ENCODE results near the gene MERTK.
"Not testable (repeated sequence)": the region's sequence is repeated elsewhere in the genome, so short reads cannot be mapped to it uniquely, and the experiment has no call there.

MERTK gene

GRCh38 chr2:112034924-112035323 lies 136.5 kb downstream of the MERTK start:
- Histone ChIP-seq H3K18ac (ENCODE audit: low read length) (no peak overlapping the region), H3K14ac (ENCODE audit: low read length) (no peak overlapping the region), H3K4me2 (ENCODE audit: low read length) (no peak overlapping the region), H2BK120ac (ENCODE audit: insufficient read depth, low read length, poor library complexity) (no peak overlapping the region), H3K9me3 (ENCODE audit: insufficient read depth, low read depth, low read length) (no peaks in the 10 kb centered on the region), H3K23ac (ENCODE audit: low read length) (no peak overlapping the region), H3K79me1 (ENCODE audit: low read length) (peaks cover 5% of the 10 kb centered on the region), H3K79me2 (ENCODE audit: control insufficient read depth, insufficient read depth, low read length, poor library complexity) (no peaks in the 10 kb centered on the region), H3K4ac (ENCODE audit: low read depth, low read length) (no peak overlapping the region), H3K4me1 (ENCODE audit: control insufficient read depth in 1 of 2, insufficient read depth in 2 of 2, low read length in 2 of 2) (peaks cover 7 to 13% of the 10 kb centered on the region in 2 experiments), H3K27ac (ENCODE audit: low read depth, low read length) (no peak overlapping the region), H4K8ac (ENCODE audit: low read depth, low read length) (no peak overlapping the region), H4K12ac (ENCODE audit: low read depth, low read length) (no peak overlapping the region), H2AK5ac (ENCODE audit: low read length) (no peak overlapping the region), H2AFZ (ENCODE audit: insufficient read depth, low read length, poor library complexity) (no peak overlapping the region), H2BK5ac (ENCODE audit: low read depth, low read length, poor library complexity) (no peak overlapping the region), H4K91ac (ENCODE audit: low read depth, low read length) (no peak overlapping the region), H3K9ac (ENCODE audit: low read length) (no peak overlapping the region), H2BK12ac (ENCODE audit: low read length) (no peak overlapping the region), H3K36me3 (ENCODE audit: control insufficient read depth in 1 of 2, insufficient read depth in 2 of 2, low read length in 2 of 2) (no peaks in the 10 kb centered on the region), H3K4me3 (ENCODE audit: low read depth, low read length) (no peak overlapping the region), H3K27me3 (ENCODE audit: insufficient read depth, low read length) (no peaks in the 10 kb centered on the region)
- no peak for DNase-seq
- no CpG with 5 or more reads among the region's 3 CpGs for WGBS (ENCODE audit: extremely low coverage, insufficient coverage, insufficient read length)

GRCh38 chr2:112035786-112036185 lies 137.4 kb downstream of the MERTK start:
- no peaks in the 10 kb centered on the region for H3K9me3 ChIP-seq (ENCODE audit: insufficient read depth, low read depth, low read length)
- no peak overlapping the region for H3K4me2 ChIP-seq (ENCODE audit: low read length)
- H2AFZ ChIP-seq (ENCODE audit: insufficient read depth, low read length, poor library complexity), result no peak overlapping the region
- no peak overlapping the region for H4K91ac ChIP-seq (ENCODE audit: low read depth, low read length)
- H3K27ac ChIP-seq (ENCODE audit: low read depth, low read length), result no peak overlapping the region
- H3K36me3 ChIP-seq (ENCODE audit: control insufficient read depth in 1 of 2, insufficient read depth in 2 of 2, low read length in 2 of 2), result no peaks in the 10 kb centered on the region
- no peak overlapping the region for H4K8ac ChIP-seq (ENCODE audit: low read depth, low read length)
- DNase-seq, result no peak
- H3K4ac ChIP-seq (ENCODE audit: low read depth, low read length), result no peak overlapping the region
- H2BK120ac ChIP-seq (ENCODE audit: insufficient read depth, low read length, poor library complexity), result no peak overlapping the region
- no peak overlapping the region for H3K23ac ChIP-seq (ENCODE audit: low read length)
- no peak overlapping the region for H3K9ac ChIP-seq (ENCODE audit: low read length)
- H3K14ac ChIP-seq (ENCODE audit: low read length), result no peak overlapping the region
- H3K18ac ChIP-seq (ENCODE audit: low read length), result no peak overlapping the region
- H2BK12ac ChIP-seq (ENCODE audit: low read length), result no peak overlapping the region
- no peak overlapping the region for H3K4me3 ChIP-seq (ENCODE audit: low read depth, low read length)
- H3K27me3 ChIP-seq (ENCODE audit: insufficient read depth, low read length), result no peaks in the 10 kb centered on the region
- H2AK5ac ChIP-seq (ENCODE audit: low read length), result no peak overlapping the region
- no peaks in the 10 kb centered on the region for H3K79me2 ChIP-seq (ENCODE audit: control insufficient read depth, insufficient read depth, low read length, poor library complexity)
- no CpG with 5 or more reads among the region's 1 CpG for WGBS (ENCODE audit: extremely low coverage, insufficient coverage, insufficient read length)
- H3K79me1 ChIP-seq (ENCODE audit: low read length), result peaks cover 5% of the 10 kb centered on the region
- peaks cover 9 to 16% of the 10 kb centered on the region in 2 experiments for H3K4me1 ChIP-seq (ENCODE audit: control insufficient read depth in 1 of 2, insufficient read depth in 2 of 2, low read length in 2 of 2)
- H2BK5ac ChIP-seq (ENCODE audit: low read depth, low read length, poor library complexity), result no peak overlapping the region
- no peak overlapping the region for H4K12ac ChIP-seq (ENCODE audit: low read depth, low read length)

- DNase-seq; H3K36me3 ChIP-seq (ENCODE audit: control insufficient read depth in 1 of 2, insufficient read depth in 2 of 2, low read length in 2 of 2); H3K4me3 ChIP-seq (ENCODE audit: low read depth, low read length); H2BK5ac ChIP-seq (ENCODE audit: low read depth, low read length, poor library complexity); H3K14ac ChIP-seq (ENCODE audit: low read length); H3K9me3 ChIP-seq (ENCODE audit: insufficient read depth, low read depth, low read length); H2BK120ac ChIP-seq (ENCODE audit: insufficient read depth, low read length, poor library complexity); H3K79me2 ChIP-seq (ENCODE audit: control insufficient read depth, insufficient read depth, low read length, poor library complexity); H3K23ac ChIP-seq (ENCODE audit: low read length); H3K4me2 ChIP-seq (ENCODE audit: low read length); H3K27me3 ChIP-seq (ENCODE audit: insufficient read depth, low read length); H4K8ac ChIP-seq (ENCODE audit: low read depth, low read length); H3K79me1 ChIP-seq (ENCODE audit: low read length); H3K9ac ChIP-seq (ENCODE audit: low read length); H4K12ac ChIP-seq (ENCODE audit: low read depth, low read length); H3K4ac ChIP-seq (ENCODE audit: low read depth, low read length); H3K18ac ChIP-seq (ENCODE audit: low read length); H2AFZ ChIP-seq (ENCODE audit: insufficient read depth, low read length, poor library complexity); H2AK5ac ChIP-seq (ENCODE audit: low read length): not testable (repeated sequence)
- no CpG with 5 or more reads among the region's 12 CpGs for WGBS (ENCODE audit: extremely low coverage, insufficient coverage, insufficient read length)
- peak overlapping the region; percentile 16 for H3K27ac ChIP-seq (ENCODE audit: low read depth, low read length)
- peak overlapping the region; percentile 39 for H4K91ac ChIP-seq (ENCODE audit: low read depth, low read length)
- peaks cover 10 to 15% of the 10 kb centered on the region in 2 experiments for H3K4me1 ChIP-seq (ENCODE audit: control insufficient read depth in 1 of 2, insufficient read depth in 2 of 2, low read length in 2 of 2)
- H2BK12ac ChIP-seq (ENCODE audit: low read length), result peak overlapping the region; percentile 6
These were observed 141.1 kb downstream of the MERTK start for GRCh38 chr2:112039556-112039955.

- not testable (repeated sequence) for H3K14ac ChIP-seq (ENCODE audit: low read length); H3K18ac ChIP-seq (ENCODE audit: low read length); H3K27me3 ChIP-seq (ENCODE audit: insufficient read depth, low read length); H3K79me1 ChIP-seq (ENCODE audit: low read length); H2BK12ac ChIP-seq (ENCODE audit: low read length); DNase-seq; H2BK120ac ChIP-seq (ENCODE audit: insufficient read depth, low read length, poor library complexity); H3K9ac ChIP-seq (ENCODE audit: low read length); H3K36me3 ChIP-seq (ENCODE audit: control insufficient read depth in 1 of 2, insufficient read depth in 2 of 2, low read length in 2 of 2); H4K8ac ChIP-seq (ENCODE audit: low read depth, low read length); H3K23ac ChIP-seq (ENCODE audit: low read length); H3K79me2 ChIP-seq (ENCODE audit: control insufficient read depth, insufficient read depth, low read length, poor library complexity); H3K4me2 ChIP-seq (ENCODE audit: low read length); H4K91ac ChIP-seq (ENCODE audit: low read depth, low read length); H3K9me3 ChIP-seq (ENCODE audit: insufficient read depth, low read depth, low read length); H2BK5ac ChIP-seq (ENCODE audit: low read depth, low read length, poor library complexity); H3K4me3 ChIP-seq (ENCODE audit: low read depth, low read length); H2AFZ ChIP-seq (ENCODE audit: insufficient read depth, low read length, poor library complexity); H4K12ac ChIP-seq (ENCODE audit: low read depth, low read length); H3K4ac ChIP-seq (ENCODE audit: low read depth, low read length); H2AK5ac ChIP-seq (ENCODE audit: low read length)
- Histone ChIP-seq H3K4me1 (ENCODE audit: control insufficient read depth in 1 of 2, insufficient read depth in 2 of 2, low read length in 2 of 2) (peaks cover 10 to 15% of the 10 kb centered on the region in 2 experiments), H3K27ac (ENCODE audit: low read depth, low read length) (peak overlapping the region; percentile 16)
- WGBS (ENCODE audit: extremely low coverage, insufficient coverage, insufficient read length), result no CpG with 5 or more reads among the region's 2 CpGs
These were observed 141.7 kb downstream of the MERTK start for GRCh38 chr2:112040066-112040465.

Measured in trophoblast cell (in vitro differentiated cells and primary cell).